Body of pancreas (tissue), 4 donors: ENCODE measurements around the gene SMIM13. TPM values are rescaled to one million over a fixed set of nuclear protein-coding genes. Genes with fewer than 3 reads are reported as not detected.

ENCODE experiments used
- ATAC-seq: fragments of 150-250 bp; one replicate; pipeline ENCODE4 v1.9.1; 2016
- DNase-seq, 4 donors: peaks; one replicate each; pipeline ENCODE4 v3.0.0-alpha.2; 2019
- H3K27ac ChIP-seq, 4 donors: fragments of 200-600 bp; sonication (generic); 1 replicate in 3 of 4; 2 replicates in 1 of 4; pipeline versions ENCODE4 v1.5.1 to v1.6.1; 2016 to 2019; ENCODE audit warnings: mild to moderate bottlenecking in 1 of 4, mixed read lengths in 1 of 4, moderate library complexity in 1 of 4
- H3K27me3 ChIP-seq, 2 donors: fragments of 200-600 bp; sonication (generic); one replicate each; pipeline ENCODE4 v1.6.0; 2016; ENCODE audit warnings: mild to moderate bottlenecking in 1 of 2
- H3K36me3 ChIP-seq, 2 donors: fragments of 200-600 bp; sonication (generic); replicated peaks in 1 of 2; 2 replicates each; pipeline ENCODE4 v1.5.1; 2016; ENCODE audit warnings: low read depth in 2 of 2; ENCODE audit not compliant: insufficient read depth in 1 of 2
- H3K4me1 ChIP-seq: fragments of 200-600 bp; sonication (generic); one replicate; pipeline ENCODE4 v1.6.0; 2016
- H3K4me3 ChIP-seq, 2 donors: fragments of 200-600 bp; sonication (generic); 1 replicate in 1 of 2; 2 replicates in 1 of 2; pipeline ENCODE4 v1.5.1; 2016 to 2019
- H3K9me3 ChIP-seq, 3 donors: fragments of 200-600 bp; sonication (generic); 1 replicate in 2 of 3; 2 replicates in 1 of 3; pipeline ENCODE4 v1.5.1; 2016
- CTCF ChIP-seq, 7 experiments: fragments of 450-650 bp in 4 of 7; fragments of 200-600 bp in 3 of 7; sonication (generic) in 3 of 7; IDR thresholded peaks; one replicate each; pipeline ENCODE4 v1.5.1; 2016 to 2019; ENCODE audit warnings: antibody characterized with exemption in 7 of 7
- POLR2A ChIP-seq, 3 donors: fragments of 450-650 bp; IDR thresholded peaks; one replicate each; pipeline ENCODE4 v1.6.1; 2016; ENCODE audit warnings: antibody characterized with exemption in 3 of 3, mild to moderate bottlenecking in 2 of 3
- WGBS, 2 donors: methylation state at CpG; one replicate each; pipeline ENCODE4 v1.1.5; 2017; 5-methylcytosine and 5-hydroxymethylcytosine counted together
- intact Hi-C: fragments of 100-400 bp; cut with DNase I; formaldehyde crosslinking; loops from one replicate; pipeline ENCODE4 v1.15.1; 2023
- total RNA-seq, 2 donors: library from RNA; depleted of rRNA; stranded (reverse); fragments of >200 nt; gene quantifications; one replicate each; pipeline ENCODE4 v1.1.0, GENCODE V29; 2016

The SMIM13 gene
- total RNA-seq, 2 donors from 2014 or later: 4.4 to 5.6 TPM

DNA sequence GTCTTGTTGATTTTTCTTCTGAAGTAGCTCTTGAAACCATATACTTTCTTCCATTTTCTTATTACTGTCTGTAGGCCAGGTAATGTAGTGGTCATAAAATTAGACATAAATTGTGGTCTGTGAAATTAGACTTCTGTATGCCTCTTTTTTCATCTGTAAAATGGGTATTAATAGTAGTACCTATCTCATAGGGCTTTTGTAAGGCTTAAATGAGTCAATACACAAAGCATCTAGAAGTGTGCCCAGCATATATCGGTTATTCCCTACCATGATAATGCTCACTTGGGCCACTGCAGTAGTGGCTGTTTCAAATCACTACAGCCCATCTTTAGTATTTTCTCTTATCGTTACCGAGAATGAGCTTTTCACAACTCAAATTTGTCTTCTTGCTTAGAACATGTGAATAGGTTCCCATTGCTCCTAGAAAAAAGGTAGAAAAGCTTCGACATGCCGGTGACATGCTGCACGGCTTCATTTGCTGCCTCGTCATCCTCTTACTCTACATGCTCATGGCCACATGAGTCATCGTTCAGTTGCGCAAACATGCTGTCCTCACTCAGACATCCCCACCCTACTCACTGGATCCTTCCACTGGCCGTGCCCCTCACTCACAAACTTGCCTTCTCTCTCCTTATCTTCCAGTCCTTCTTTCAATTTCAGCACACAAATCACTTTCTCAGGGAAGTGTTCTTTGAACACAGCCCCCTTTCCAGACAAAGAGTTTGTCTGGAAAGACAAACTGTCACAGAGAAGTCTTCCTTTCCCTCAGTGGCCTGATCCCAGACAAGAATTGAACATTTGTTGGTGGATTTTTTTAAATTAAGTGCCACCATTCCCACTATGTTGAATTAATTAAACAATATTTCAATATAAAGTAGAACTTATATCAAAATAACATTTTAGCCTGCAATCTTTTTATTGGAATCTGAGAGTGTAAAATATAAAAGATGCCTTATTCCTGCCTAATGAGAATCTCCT is 50.0 kb downstream of the SMIM13 start:
- Histone ChIP-seq H3K27me3 (no peaks in the 10 kb centered on the region), H3K36me3 (no peaks in the 10 kb centered on the region), H3K9me3 (no peaks in the 10 kb centered on the region), H3K4me3 (no peak overlapping the region), H3K27ac (no peak overlapping the region), H3K4me1 (no peaks in the 10 kb centered on the region)
- WGBS, 2 donors: 65 to 70% methylated on average over 10 of the region's 10 CpGs
- intact Hi-C loops: no loop called here
- DNase-seq (peak; percentile 20 to 76 (median 42)), ATAC-seq (no peak)
- TF ChIP-seq CTCF (IDR thresholded peaks at IDR 0.05): no peak
- no peak for TF ChIP-seq POLR2A (IDR thresholded peaks at IDR 0.05)

DNA sequence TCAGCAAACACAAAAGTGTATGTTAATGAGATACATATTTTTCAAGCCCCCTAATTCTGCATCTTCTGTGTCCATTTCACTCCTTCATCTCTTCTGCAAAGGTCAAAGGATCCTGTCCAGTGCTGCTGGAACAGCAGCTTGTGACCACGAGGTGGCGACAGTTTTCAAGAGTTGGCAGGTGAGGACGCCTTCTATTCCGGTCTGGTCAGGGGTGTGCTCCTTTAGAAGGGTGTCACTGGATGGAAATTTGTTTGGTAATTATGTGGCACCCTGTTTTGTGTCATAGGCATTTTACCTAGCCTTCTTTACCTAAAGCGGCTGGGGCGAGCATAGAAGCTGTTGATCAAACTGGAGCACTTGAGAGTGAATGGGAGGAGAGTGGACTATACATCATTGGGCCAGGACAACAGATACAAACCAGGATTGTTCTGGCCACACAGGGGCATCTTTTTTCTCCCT is 50.8 kb downstream of the SMIM13 start:
- intact Hi-C loops: no loop called here

DNA sequence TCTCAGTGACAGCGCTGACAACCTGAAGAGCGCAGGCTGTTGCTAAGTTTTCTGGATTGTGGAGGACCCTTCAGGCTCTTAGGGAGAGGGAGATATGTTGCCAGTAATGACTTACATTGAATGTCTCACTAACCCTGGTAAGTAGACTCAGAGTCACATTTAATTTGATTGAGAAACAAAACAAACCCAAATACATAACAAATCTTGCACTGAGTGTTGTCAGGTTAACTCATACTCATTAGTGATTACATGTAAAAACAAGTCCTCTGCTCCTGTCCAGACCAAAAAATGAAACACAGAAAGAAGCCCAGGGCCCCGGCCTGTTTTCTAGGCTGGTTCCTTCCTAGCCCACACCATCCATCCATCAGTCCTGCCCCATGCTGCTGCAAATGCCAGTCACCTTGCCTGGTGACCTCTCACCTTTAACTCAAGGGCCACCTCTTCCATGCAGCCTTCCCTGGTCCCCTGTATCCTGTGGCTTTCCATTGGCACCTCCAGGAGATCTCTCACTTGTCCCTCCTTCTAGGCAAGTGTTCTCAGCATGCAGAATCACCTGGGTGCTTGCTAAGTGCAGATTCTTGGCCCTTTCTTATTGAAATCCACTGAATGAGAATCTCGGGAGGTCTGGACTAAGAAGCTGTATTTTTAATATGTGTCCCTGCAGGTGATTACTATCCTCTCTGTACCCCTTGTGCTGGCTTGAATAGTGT is 52.6 kb downstream of the SMIM13 start:
- Histone ChIP-seq H3K4me1 (no peaks in the 10 kb centered on the region), H3K27ac (no peak overlapping the region), H3K9me3 (no peaks in the 10 kb centered on the region), H3K36me3 (no peaks in the 10 kb centered on the region), H3K27me3 (no peaks in the 10 kb centered on the region), H3K4me3 (no peak overlapping the region)
- ATAC-seq (no peak), DNase-seq (no peak)
- intact Hi-C loops: loop anchor here (5.0 kb wide), 1 partner anchor 346 kb away; no protein-coding TSS in a partner anchor
- WGBS, 2 donors: 89 to 95% methylated on average over 4 of the region's 4 CpGs
- TF ChIP-seq POLR2A (IDR thresholded peaks at IDR 0.05): no peak
- no peak for TF ChIP-seq CTCF (IDR thresholded peaks at IDR 0.05)

More for the DNA sequence above, 50.8 kb downstream of the SMIM13 start:
- WGBS, 2 donors: 15% methylated on average over 6 of the region's 6 CpGs
- ATAC-seq: peak; percentile 86
- TF ChIP-seq CTCF (IDR thresholded peaks at IDR 0.05) (peak; percentile 57 to 91 (median 84)), POLR2A (IDR thresholded peaks at IDR 0.05) (no peak)
- H3K36me3 ChIP-seq: no peaks in the 10 kb centered on the region
- H3K27me3 ChIP-seq: no peaks in the 10 kb centered on the region
- H3K9me3 ChIP-seq: no peaks in the 10 kb centered on the region
- no peak overlapping the region for H3K4me3 ChIP-seq
- DNase-seq: peak; percentile 77 to 81 (median 78)
- no peak overlapping the region for H3K27ac ChIP-seq
- no peaks in the 10 kb centered on the region for H3K4me1 ChIP-seq

DNA sequence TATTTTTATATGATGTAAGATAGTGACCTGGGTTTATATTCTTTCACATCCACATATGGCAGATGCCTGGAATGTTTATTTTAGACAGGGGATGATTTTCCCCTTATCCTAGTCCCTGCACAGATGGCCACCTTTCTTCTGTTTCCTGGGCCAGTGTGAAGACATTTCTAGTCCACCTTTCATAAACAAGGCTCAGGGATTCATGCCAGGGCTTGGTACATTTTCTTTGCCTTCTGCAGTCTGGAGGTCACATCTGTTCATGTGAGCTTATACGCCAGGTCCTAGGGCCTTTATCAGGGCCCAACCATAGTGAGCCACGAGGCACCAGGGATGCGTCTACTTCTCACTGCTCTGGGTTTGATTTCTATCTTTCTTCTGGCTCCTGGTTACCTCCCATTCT is 55.9 kb downstream of the SMIM13 start:
- DNase-seq (no peak), ATAC-seq (no peak)
- no peak overlapping the region for H3K27ac ChIP-seq
- H3K4me3 ChIP-seq: no peak overlapping the region
- no peaks in the 10 kb centered on the region for H3K36me3 ChIP-seq
- intact Hi-C loops: loop anchor here (5.0 kb wide), 1 partner anchor 343 kb away; no protein-coding TSS in a partner anchor
- H3K9me3 ChIP-seq: no peaks in the 10 kb centered on the region
- H3K27me3 ChIP-seq: no peaks in the 10 kb centered on the region
- no peak for TF ChIP-seq CTCF (IDR thresholded peaks at IDR 0.05)
- no peak for TF ChIP-seq POLR2A (IDR thresholded peaks at IDR 0.05)
- H3K4me1 ChIP-seq: no peaks in the 10 kb centered on the region
- 89 to 91% methylated on average over 3 of the region's 3 CpGs for WGBS, 2 donors
